SK-N-SH (cell line): Measurements from ENCODE around the gene SHTN1.

ENCODE experiments used
- EP300 ChIP-seq, 2 experiments: IDR thresholded peaks; 2 replicates each; pipeline versions ENCODE4 v1.4.0 to v1.6.1; 2012; ENCODE audit warnings: borderline replicate concordance in 1 of 2, low read depth in 1 of 2, low read length in 1 of 2
- EZH2phosphoT487 ChIP-seq: fragments of 200-600 bp; sonication (generic); IDR thresholded peaks from 2 replicates; pipeline ENCODE4 v1.6.1; 2017; ENCODE audit warnings: low read depth, mixed run types, mild to moderate bottlenecking, antibody characterized with exemption, moderate library complexity, borderline replicate concordance
- GABPA ChIP-seq: IDR thresholded peaks from 2 replicates; pipeline ENCODE4 v1.4.0; 2012; ENCODE audit warnings: low read depth, mild to moderate bottlenecking
- NFIC ChIP-seq: IDR thresholded peaks from 2 replicates; pipeline ENCODE4 v1.4.0; 2012; ENCODE audit warnings: borderline replicate concordance
- SMC3 ChIP-seq: IDR thresholded peaks from 2 replicates; pipeline ENCODE4 v1.6.1; 2012; ENCODE audit warnings: low read depth, low read length, improper control_type of control experiment
- YY1 ChIP-seq: IDR thresholded peaks from 2 replicates; pipeline ENCODE4 v1.4.0; 2012; ENCODE audit warnings: low read depth, mild to moderate bottlenecking
- TF ChIP-seq, protein P1 (sequence below): fragments of 200-600 bp; sonication (generic); IDR thresholded peaks from 2 replicates; pipeline ENCODE4 v1.6.1; 2017; ENCODE audit warnings: antibody characterized with exemption, mild to moderate bottlenecking, moderate library complexity
- TF ChIP-seq, protein P2 (sequence below): IDR thresholded peaks from 2 replicates; pipeline ENCODE4 v1.4.0; 2012; ENCODE audit warnings: low read depth, borderline replicate concordance
- TF ChIP-seq, protein P3 (sequence below): IDR thresholded peaks from 2 replicates; pipeline ENCODE4 v1.4.0; 2012; ENCODE audit warnings: low read depth, borderline replicate concordance
- TF ChIP-seq, protein P4 (sequence below): IDR thresholded peaks from 2 replicates; pipeline ENCODE4; 2012
- TF ChIP-seq, protein P5 (sequence below): IDR thresholded peaks from 2 replicates; pipeline ENCODE4 v1.6.1; 2012; ENCODE audit warnings: mild to moderate bottlenecking, low read depth, low read length, moderate library complexity
- TF ChIP-seq, protein P6 (sequence below): fragments of 150-350 bp; IDR thresholded peaks from 2 replicates; pipeline ENCODE4 v1.6.1; 2017; ENCODE audit warnings: antibody characterized with exemption, low read length, low read depth, borderline replicate concordance
- TF ChIP-seq, protein P7 (sequence below): IDR thresholded peaks from 2 replicates; pipeline ENCODE4 v1.4.0; 2012; ENCODE audit warnings: low read depth

DNA sequence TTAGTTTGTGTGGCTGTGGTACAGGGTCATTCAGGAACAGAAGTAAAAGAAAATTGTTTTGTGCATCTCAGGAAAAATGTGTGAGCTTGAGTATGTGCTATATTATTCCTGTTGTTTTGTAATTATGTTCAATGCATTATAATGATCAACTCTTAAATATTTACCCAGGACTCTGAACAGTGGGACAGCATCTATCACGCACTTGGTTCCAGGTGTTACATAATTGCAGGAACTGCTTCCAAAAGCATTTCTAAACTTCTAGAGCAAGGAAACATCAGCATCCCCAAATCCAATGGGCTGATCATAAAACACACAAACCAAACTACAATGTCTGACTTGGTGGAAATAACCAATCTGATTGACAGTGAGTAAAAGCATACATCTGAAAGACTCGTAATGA is 129.1 kb downstream of the SHTN1 start:
- TF ChIP-seq, protein P1, sequence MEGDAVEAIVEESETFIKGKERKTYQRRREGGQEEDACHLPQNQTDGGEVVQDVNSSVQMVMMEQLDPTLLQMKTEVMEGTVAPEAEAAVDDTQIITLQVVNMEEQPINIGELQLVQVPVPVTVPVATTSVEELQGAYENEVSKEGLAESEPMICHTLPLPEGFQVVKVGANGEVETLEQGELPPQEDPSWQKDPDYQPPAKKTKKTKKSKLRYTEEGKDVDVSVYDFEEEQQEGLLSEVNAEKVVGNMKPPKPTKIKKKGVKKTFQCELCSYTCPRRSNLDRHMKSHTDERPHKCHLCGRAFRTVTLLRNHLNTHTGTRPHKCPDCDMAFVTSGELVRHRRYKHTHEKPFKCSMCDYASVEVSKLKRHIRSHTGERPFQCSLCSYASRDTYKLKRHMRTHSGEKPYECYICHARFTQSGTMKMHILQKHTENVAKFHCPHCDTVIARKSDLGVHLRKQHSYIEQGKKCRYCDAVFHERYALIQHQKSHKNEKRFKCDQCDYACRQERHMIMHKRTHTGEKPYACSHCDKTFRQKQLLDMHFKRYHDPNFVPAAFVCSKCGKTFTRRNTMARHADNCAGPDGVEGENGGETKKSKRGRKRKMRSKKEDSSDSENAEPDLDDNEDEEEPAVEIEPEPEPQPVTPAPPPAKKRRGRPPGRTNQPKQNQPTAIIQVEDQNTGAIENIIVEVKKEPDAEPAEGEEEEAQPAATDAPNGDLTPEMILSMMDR: no peak
- TF ChIP-seq EP300 (IDR thresholded peaks at IDR 0.05; ENCODE audit: borderline replicate concordance in 1 of 2, low read depth in 1 of 2, low read length in 1 of 2) (no peak), EZH2phosphoT487 (no peak), YY1 (no peak), NFIC (no peak), GABPA (no peak), SMC3 (no peak)
- TF ChIP-seq, protein P2, sequence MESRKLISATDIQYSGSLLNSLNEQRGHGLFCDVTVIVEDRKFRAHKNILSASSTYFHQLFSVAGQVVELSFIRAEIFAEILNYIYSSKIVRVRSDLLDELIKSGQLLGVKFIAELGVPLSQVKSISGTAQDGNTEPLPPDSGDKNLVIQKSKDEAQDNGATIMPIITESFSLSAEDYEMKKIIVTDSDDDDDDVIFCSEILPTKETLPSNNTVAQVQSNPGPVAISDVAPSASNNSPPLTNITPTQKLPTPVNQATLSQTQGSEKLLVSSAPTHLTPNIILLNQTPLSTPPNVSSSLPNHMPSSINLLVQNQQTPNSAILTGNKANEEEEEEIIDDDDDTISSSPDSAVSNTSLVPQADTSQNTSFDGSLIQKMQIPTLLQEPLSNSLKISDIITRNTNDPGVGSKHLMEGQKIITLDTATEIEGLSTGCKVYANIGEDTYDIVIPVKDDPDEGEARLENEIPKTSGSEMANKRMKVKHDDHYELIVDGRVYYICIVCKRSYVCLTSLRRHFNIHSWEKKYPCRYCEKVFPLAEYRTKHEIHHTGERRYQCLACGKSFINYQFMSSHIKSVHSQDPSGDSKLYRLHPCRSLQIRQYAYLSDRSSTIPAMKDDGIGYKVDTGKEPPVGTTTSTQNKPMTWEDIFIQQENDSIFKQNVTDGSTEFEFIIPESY: no peak
- TF ChIP-seq, protein P3, sequence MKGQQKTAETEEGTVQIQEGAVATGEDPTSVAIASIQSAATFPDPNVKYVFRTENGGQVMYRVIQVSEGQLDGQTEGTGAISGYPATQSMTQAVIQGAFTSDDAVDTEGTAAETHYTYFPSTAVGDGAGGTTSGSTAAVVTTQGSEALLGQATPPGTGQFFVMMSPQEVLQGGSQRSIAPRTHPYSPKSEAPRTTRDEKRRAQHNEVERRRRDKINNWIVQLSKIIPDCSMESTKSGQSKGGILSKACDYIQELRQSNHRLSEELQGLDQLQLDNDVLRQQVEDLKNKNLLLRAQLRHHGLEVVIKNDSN: no peak
- TF ChIP-seq, protein P4, sequence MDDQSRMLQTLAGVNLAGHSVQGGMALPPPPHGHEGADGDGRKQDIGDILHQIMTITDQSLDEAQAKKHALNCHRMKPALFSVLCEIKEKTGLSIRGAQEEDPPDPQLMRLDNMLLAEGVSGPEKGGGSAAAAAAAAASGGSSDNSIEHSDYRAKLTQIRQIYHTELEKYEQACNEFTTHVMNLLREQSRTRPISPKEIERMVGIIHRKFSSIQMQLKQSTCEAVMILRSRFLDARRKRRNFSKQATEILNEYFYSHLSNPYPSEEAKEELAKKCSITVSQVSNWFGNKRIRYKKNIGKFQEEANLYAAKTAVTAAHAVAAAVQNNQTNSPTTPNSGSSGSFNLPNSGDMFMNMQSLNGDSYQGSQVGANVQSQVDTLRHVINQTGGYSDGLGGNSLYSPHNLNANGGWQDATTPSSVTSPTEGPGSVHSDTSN: no peak
- TF ChIP-seq, protein P5, sequence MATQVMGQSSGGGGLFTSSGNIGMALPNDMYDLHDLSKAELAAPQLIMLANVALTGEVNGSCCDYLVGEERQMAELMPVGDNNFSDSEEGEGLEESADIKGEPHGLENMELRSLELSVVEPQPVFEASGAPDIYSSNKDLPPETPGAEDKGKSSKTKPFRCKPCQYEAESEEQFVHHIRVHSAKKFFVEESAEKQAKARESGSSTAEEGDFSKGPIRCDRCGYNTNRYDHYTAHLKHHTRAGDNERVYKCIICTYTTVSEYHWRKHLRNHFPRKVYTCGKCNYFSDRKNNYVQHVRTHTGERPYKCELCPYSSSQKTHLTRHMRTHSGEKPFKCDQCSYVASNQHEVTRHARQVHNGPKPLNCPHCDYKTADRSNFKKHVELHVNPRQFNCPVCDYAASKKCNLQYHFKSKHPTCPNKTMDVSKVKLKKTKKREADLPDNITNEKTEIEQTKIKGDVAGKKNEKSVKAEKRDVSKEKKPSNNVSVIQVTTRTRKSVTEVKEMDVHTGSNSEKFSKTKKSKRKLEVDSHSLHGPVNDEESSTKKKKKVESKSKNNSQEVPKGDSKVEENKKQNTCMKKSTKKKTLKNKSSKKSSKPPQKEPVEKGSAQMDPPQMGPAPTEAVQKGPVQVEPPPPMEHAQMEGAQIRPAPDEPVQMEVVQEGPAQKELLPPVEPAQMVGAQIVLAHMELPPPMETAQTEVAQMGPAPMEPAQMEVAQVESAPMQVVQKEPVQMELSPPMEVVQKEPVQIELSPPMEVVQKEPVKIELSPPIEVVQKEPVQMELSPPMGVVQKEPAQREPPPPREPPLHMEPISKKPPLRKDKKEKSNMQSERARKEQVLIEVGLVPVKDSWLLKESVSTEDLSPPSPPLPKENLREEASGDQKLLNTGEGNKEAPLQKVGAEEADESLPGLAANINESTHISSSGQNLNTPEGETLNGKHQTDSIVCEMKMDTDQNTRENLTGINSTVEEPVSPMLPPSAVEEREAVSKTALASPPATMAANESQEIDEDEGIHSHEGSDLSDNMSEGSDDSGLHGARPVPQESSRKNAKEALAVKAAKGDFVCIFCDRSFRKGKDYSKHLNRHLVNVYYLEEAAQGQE: no peak
- TF ChIP-seq, protein P6, sequence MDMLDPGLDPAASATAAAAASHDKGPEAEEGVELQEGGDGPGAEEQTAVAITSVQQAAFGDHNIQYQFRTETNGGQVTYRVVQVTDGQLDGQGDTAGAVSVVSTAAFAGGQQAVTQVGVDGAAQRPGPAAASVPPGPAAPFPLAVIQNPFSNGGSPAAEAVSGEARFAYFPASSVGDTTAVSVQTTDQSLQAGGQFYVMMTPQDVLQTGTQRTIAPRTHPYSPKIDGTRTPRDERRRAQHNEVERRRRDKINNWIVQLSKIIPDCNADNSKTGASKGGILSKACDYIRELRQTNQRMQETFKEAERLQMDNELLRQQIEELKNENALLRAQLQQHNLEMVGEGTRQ: no peak
- TF ChIP-seq, protein P7, sequence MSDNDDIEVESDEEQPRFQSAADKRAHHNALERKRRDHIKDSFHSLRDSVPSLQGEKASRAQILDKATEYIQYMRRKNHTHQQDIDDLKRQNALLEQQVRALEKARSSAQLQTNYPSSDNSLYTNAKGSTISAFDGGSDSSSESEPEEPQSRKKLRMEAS: no peak
